K562 (cell line): ENCODE data around the gene PUM1. TPM values are rescaled to one million over a fixed set of nuclear protein-coding genes. Genes with fewer than 3 reads are reported as not detected.

Experiments
- BRF2 ChIP-seq: IDR thresholded peaks from 3 replicates; pipeline ENCODE4 v1.6.1; 2011; ENCODE audit warnings: borderline replicate concordance, mild to moderate bottlenecking; ENCODE audit not compliant: insufficient read length, insufficient read depth
- CBX5 ChIP-seq: IDR thresholded peaks from 2 replicates; pipeline ENCODE4 v1.6.1; 2014; ENCODE audit warnings: low read depth, borderline replicate concordance
- ESRRB ChIP-seq: fragments of 250-450 bp; sonication (Bioruptor Pico); IDR thresholded peaks from 2 replicates; pipeline ENCODE4 v1.5.0; 2020; ENCODE audit warnings: mild to moderate bottlenecking, moderate library complexity, borderline replicate concordance
- KLF6 ChIP-seq: fragments of 250-450 bp; sonication (Bioruptor Pico); IDR thresholded peaks from 2 replicates; pipeline ENCODE4 v1.4.0; 2020; ENCODE audit warnings: mild to moderate bottlenecking, moderate library complexity, borderline replicate concordance
- SIRT6 ChIP-seq: IDR thresholded peaks from one replicate; pipeline ENCODE4 v1.6.1; 2012; ENCODE audit warnings: low read depth, mild to moderate bottlenecking, control low read depth, inconsistent platforms, low read length, moderate library complexity
- ZBTB9 ChIP-seq: fragments of 450-650 bp; formaldehyde crosslinking; IDR thresholded peaks from 2 replicates; pipeline ENCODE4 v1.4.0; 2020; ENCODE audit warnings: mild to moderate bottlenecking, moderate library complexity
- ZNF57 ChIP-seq: fragments of 450-650 bp; formaldehyde crosslinking; IDR thresholded peaks from 2 replicates; pipeline ENCODE4 v1.4.0; 2020; ENCODE audit warnings: mild to moderate bottlenecking, moderate library complexity
- ZNF766 ChIP-seq: fragments of 200-800 bp; sonication (Bioruptor generic); conservative IDR thresholded peaks from 2 replicates; pipeline ENCODE4 v1.6.1; 2016; ENCODE audit warnings: missing genetic modification characterization, missing compliant biosample characterization
- polyA plus RNA-seq, 8 experiments: library from polyadenylated mRNA; depleted of rRNA in 4 of 8; stranded (reverse) in 5 of 8; unstranded in 3 of 8; fragments of >200 nt; fragmentation: Nextera tagmentation in 2 of 8; fragmentation: Illumina TruSeq in 1 of 8; extraction: Ambion mirVana in 2 of 8; extraction: Trizol in 1 of 8; gene quantifications; 2 replicates each; pipeline versions ENCODE4 v1.2.1 to v1.2.3, GENCODE V29; 2011 to 2014; ENCODE audit warnings: inconsistent platforms in 1 of 8, missing spikeins in 1 of 8
- total RNA-seq, 7 experiments: library from RNA; depleted of rRNA in 6 of 7; stranded (reverse); fragments of >200 nt in 6 of 7; fragmentation: Illumina TruSeq in 2 of 7; extraction: Trizol in 2 of 7; gene quantifications; 2 replicates each; pipeline versions ENCODE4 v1.2.1 to v1.2.3, GENCODE V29; 2011 to 2021; ENCODE audit warnings: low replicate concordance in 1 of 7
- TF ChIP-seq, protein P1 (sequence below), 2 experiments: fragments of 450-650 bp; IDR thresholded peaks; 2 replicates each; pipeline ENCODE4 v1.6.1; 2016; ENCODE audit warnings: mild to moderate bottlenecking in 2 of 2, borderline replicate concordance in 1 of 2, low read depth in 1 of 2, moderate library complexity in 1 of 2
- TF ChIP-seq, protein P2 (sequence below): sonication (generic); formaldehyde crosslinking; IDR thresholded peaks from 2 replicates; pipeline ENCODE4 v1.8.0; 2022; ENCODE audit warnings: mild to moderate bottlenecking, missing genetic modification reagents, borderline replicate concordance

PUM1 gene
- total and polyA plus RNA-seq, 9 of the 15 experiments (the other 6 are each of a cell fraction or from before 2014, with no cell fraction given): 37.7 to 104 (median 55.7) TPM

- TF ChIP-seq, protein P1, sequence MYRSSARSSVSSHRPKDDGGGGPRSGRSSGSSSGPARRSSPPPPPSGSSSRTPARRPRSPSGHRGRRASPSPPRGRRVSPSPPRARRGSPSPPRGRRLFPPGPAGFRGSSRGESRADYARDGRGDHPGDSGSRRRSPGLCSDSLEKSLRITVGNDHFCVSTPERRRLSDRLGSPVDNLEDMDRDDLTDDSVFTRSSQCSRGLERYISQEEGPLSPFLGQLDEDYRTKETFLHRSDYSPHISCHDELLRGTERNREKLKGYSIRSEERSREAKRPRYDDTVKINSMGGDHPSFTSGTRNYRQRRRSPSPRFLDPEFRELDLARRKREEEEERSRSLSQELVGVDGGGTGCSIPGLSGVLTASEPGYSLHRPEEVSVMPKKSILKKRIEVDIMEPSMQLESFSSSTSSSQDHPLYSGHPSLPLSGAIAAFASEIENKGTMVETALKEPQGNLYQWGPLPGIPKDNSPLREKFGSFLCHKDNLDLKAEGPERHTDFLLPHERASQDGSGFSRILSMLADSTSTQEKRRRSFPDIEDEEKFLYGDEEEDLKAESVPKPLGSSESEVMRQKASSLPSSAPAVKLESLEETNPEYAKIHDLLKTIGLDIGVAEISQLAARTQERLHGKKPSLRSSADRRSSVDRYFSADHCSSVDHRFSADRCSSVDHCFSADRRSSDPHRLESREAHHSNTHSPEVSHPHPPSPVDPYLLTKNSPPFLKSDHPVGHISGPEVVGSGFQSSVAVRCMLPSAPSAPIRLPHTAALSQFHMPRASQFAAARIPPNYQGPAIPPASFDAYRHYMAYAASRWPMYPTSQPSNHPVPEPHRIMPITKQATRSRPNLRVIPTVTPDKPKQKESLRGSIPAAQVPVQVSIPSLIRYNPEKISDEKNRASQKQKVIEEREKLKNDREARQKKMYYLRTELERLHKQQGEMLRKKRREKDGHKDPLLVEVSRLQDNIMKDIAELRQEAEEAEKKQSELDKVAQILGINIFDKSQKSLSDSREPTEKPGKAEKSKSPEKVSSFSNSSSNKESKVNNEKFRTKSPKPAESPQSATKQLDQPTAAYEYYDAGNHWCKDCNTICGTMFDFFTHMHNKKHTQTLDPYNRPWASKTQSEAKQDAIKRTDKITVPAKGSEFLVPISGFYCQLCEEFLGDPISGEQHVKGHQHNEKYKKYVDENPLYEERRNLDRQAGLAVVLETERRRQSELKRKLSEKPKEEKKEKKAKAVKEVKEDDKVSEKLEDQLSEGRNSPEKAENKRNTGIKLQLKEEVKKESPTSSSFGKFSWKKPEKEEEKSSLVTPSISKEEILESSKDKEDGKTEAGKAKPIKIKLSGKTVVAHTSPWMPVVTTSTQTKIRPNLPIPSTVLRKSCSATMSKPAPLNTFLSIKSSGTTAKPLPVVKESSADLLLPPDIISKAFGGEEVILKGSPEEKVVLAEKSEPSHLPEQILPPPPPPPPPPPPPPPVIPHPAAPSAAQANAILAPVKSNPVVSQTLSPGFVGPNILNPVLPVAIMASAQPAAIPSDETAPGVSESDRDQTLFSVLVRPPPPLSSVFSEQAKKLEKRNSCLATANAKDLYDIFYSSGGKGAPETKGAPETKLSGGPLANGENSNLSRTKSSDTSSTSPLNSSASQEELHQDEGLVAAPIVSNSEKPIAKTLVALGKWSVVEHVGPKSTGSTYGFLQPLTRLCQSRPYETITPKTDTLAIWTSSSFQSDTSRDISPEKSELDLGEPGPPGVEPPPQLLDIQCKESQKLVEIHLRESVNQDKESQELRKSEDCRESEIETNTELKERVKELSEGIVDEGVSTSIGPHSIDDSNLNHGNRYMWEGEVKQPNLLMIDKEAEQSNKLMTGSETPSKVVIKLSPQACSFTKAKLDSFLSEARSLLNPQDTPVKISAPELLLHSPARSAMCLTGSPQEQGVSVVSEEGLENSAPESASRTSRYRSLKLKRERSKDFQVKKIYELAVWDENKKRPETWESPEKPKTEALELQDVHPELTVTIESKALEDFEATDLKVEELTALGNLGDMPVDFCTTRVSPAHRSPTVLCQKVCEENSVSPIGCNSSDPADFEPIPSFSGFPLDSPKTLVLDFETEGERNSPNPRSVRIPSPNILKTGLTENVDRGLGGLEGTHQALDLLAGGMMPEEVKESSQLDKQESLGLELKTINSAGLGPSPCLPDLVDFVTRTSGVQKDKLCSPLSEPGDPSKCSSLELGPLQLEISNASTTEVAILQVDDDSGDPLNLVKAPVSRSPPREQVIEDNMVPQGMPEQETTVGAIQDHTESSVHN (IDR thresholded peaks at IDR 0.05; ENCODE audit: borderline replicate concordance in 1 of 2, low read depth in 1 of 2): no peak
- no peak for TF ChIP-seq ZNF57 (CRISPR knock-in tag)
- no peak for TF ChIP-seq ZNF766 (CRISPR knock-in tag)
- 0 out of 2 replicates have a peak, but pooled peaks have one; percentile 51 for TF ChIP-seq KLF6 (CRISPR knock-in tag)
- TF ChIP-seq SIRT6: no peak
- no peak for TF ChIP-seq BRF2
- TF ChIP-seq CBX5: no peak
- TF ChIP-seq, protein P2, sequence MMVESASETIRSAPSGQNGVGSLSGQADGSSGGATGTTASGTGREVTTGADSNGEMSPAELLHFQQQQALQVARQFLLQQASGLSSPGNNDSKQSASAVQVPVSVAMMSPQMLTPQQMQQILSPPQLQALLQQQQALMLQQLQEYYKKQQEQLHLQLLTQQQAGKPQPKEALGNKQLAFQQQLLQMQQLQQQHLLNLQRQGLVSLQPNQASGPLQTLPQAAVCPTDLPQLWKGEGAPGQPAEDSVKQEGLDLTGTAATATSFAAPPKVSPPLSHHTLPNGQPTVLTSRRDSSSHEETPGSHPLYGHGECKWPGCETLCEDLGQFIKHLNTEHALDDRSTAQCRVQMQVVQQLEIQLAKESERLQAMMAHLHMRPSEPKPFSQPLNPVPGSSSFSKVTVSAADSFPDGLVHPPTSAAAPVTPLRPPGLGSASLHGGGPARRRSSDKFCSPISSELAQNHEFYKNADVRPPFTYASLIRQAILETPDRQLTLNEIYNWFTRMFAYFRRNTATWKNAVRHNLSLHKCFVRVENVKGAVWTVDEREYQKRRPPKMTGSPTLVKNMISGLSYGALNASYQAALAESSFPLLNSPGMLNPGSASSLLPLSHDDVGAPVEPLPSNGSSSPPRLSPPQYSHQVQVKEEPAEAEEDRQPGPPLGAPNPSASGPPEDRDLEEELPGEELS (CRISPR knock-in tag): no peak
- TF ChIP-seq ESRRB (CRISPR knock-in tag): no peak
- TF ChIP-seq ZBTB9 (CRISPR knock-in tag): no peak
These were observed 154.2 kb downstream of the PUM1 start (continued) for GRCh38 chr1:30911059-30911954.
